Kidney (tissue), 14 donors: Measurements from ENCODE around the gene PDE6B. TPM values are rescaled to one million over a fixed set of nuclear protein-coding genes. Genes with fewer than 3 reads are reported as not detected.

ENCODE experiments used
- DNase-seq, 5 donors: peaks; one replicate each; pipeline ENCODE4 v3.0.0-alpha.2; 2013 to 2020
- FAIRE-seq: peaks from 2 replicates; lab custom pipeline; 2012; peaks lifted over from hg19 to GRCh38; lab: Jason Lieb, UNC
- H3K27ac ChIP-seq, 2 donors: one replicate each; pipeline ENCODE4 v1.7.0; 2013; ENCODE audit warnings: low read depth in 2 of 2, low read length in 2 of 2, inconsistent platforms in 1 of 2
- H3K27me3 ChIP-seq: one replicate; pipeline ENCODE4 v1.7.1; 2013; ENCODE audit warnings: low read length, inconsistent platforms; ENCODE audit not compliant: control insufficient read depth, insufficient read depth
- H3K36me3 ChIP-seq, 3 donors: one replicate each; pipeline versions ENCODE4 v1.7.0 to v1.7.1; 2013; ENCODE audit warnings: low read length in 3 of 3, control low read depth in 1 of 3, inconsistent platforms in 1 of 3; ENCODE audit not compliant: insufficient read depth in 3 of 3, control insufficient read depth in 2 of 3
- H3K4me1 ChIP-seq, 3 donors: one replicate each; pipeline versions ENCODE4 v1.7.0 to v1.7.1; 2013; ENCODE audit warnings: low read length in 3 of 3, inconsistent platforms in 1 of 3, low read depth in 1 of 3; ENCODE audit not compliant: control insufficient read depth in 2 of 3, insufficient read depth in 2 of 3
- H3K4me3 ChIP-seq, 3 donors: one replicate each; pipeline versions ENCODE4 v1.7.0 to v1.8.1; 2013; ENCODE audit warnings: low read length in 3 of 3, control low read depth in 1 of 3, inconsistent platforms in 1 of 3
- H3K9ac ChIP-seq, 3 donors: one replicate each; pipeline versions ENCODE4 v1.7.0 to v1.7.1; 2013; ENCODE audit warnings: low read length in 3 of 3, control low read depth in 1 of 3, inconsistent platforms in 1 of 3
- H3K9me3 ChIP-seq, 3 donors: one replicate each; pipeline versions ENCODE4 v1.7.0 to v1.7.1; 2013; ENCODE audit warnings: low read length in 3 of 3, control low read depth in 1 of 3, inconsistent platforms in 1 of 3; ENCODE audit not compliant: control insufficient read depth in 2 of 3, insufficient read depth in 1 of 3
- intact Hi-C: fragments of 100-400 bp; cut with DNase I; formaldehyde crosslinking; loops from one replicate; pipeline ENCODE4 v1.11.1; 2022
- polyA plus RNA-seq: library from polyadenylated mRNA; stranded (reverse); fragments of 350-450 nt; fragmentation: Illumina TruSeq; extraction: RNeasy Lipid Tissue Mini Kit (QIAGEN cat#74804); gene quantifications from one replicate; pipeline ENCODE4 v1.2.3, GENCODE V29; 2014; ENCODE audit warnings: low read depth, low replicate concordance; ENCODE audit not compliant: insufficient read depth
- total RNA-seq: library from RNA; stranded (reverse); fragmentation: NEBNext Ultra II Directional; extraction: Animal tissue kit (Norgen Biotek cat#: 25700); gene quantifications from one replicate; pipeline ENCODE4 v1.2.1, GENCODE V29; 2021
- TF ChIP-seq, protein P1 (sequence below): IDR thresholded peaks from 3 replicates; pipeline ENCODE4 v1.5.1; 2012; ENCODE audit warnings: mild to moderate bottlenecking, moderate library complexity, borderline replicate concordance; ENCODE audit not compliant: insufficient read depth; ENCODE audit errors: extremely low read depth
- donor health status: control.
- donor health status: control.
- donor health status: control.
- donor health status: control.
- donor health status: control.
- donor health status: DM: yes; HTN: yes; CAD: no.
- donor health status: Normal renal cell carcinoma (clear cell type).

Gene PDE6B
- total and polyA plus RNA-seq, 2 donors from 2014 or later: 10.7 to 10.8 TPM

DNA sequence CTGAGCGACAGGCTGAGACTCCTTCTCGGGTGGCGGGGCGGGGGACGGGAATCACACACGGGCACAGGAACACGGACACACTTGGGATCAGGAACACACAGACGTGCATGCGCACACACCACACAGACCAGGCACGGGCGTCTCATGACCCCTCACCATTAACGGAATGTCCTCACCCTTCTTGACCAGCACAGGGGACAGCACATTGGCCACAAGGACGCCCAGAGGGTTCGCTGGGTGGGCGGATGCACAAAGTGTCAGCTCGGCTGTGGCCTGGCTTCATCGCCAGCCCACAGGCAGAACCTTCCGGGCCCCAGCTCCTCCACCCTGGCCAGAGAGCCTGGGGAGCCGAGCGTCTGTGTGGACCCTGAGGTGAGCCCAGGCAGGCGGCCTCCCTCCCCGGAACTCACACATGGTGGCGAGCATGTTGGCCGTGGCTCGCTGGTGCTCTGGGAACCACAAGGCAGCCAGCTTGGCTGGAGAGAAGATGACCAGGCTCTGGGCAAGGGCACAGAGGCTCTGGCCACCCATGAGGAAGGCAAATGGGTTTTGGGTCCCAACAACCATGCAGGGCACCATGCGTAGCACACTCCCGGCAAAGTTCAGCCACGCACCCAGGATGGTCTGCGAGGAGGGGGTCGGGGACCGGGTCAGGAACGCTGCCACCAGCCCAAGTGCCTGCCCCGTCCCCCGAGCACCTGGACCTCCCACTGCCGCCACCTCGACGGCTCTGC, 60.5 kb downstream of the PDE6B start:
- Histone ChIP-seq H3K36me3 (no peaks in the 10 kb centered on the region), H3K27me3 (no peaks in the 10 kb centered on the region), H3K9ac (no peak overlapping the region), H3K9me3 (no peaks in the 10 kb centered on the region), H3K4me1 (peaks cover 0 to 27% (median 4%) of the 10 kb centered on the region in 3 donors), H3K27ac (no peak overlapping the region), H3K4me3 (no peak overlapping the region)
- TF ChIP-seq, protein P1, sequence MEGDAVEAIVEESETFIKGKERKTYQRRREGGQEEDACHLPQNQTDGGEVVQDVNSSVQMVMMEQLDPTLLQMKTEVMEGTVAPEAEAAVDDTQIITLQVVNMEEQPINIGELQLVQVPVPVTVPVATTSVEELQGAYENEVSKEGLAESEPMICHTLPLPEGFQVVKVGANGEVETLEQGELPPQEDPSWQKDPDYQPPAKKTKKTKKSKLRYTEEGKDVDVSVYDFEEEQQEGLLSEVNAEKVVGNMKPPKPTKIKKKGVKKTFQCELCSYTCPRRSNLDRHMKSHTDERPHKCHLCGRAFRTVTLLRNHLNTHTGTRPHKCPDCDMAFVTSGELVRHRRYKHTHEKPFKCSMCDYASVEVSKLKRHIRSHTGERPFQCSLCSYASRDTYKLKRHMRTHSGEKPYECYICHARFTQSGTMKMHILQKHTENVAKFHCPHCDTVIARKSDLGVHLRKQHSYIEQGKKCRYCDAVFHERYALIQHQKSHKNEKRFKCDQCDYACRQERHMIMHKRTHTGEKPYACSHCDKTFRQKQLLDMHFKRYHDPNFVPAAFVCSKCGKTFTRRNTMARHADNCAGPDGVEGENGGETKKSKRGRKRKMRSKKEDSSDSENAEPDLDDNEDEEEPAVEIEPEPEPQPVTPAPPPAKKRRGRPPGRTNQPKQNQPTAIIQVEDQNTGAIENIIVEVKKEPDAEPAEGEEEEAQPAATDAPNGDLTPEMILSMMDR: no peak
- intact Hi-C loops: no loop called here
- DNase-seq (peak in 1 of 5 donors; percentile 51), FAIRE-seq (no peak)

DNA sequence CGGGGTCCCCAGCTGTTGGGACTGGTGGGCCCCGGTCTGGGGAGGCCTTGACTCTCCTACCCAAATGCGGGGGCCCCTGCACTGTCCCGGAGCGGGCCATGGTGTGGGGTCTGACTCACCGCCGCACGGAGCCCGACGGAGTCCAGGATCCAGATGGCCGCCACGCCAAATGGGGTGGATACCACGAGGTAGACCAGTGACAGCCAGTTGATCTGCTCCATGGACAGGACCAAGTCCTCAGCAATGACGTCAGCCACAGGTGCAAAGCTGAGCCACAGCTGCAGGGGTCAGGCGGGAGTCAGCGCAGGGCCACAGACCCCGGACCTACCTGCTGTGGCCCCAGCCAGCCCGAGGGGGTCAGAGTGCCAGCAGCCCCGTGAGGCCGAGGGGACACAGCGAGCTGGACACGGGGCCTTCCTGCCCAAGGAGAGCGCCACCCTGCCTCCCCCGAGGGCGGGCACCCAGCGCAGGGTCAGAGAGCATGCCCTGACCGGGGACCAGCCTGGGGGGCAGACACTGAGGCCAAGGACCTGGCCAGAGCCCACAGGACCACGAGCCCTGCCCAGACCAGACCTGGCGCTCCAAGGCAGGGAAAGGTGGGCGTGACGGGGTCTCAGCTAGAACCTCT, 61.2 kb downstream of the PDE6B start:
- H3K9me3 ChIP-seq: no peaks in the 10 kb centered on the region
- TF ChIP-seq, protein P1: no peak
- no peaks in the 10 kb centered on the region for H3K36me3 ChIP-seq
- H3K4me1 ChIP-seq: peaks cover 0 to 26% (median 4%) of the 10 kb centered on the region in 3 donors
- H3K9ac ChIP-seq: no peak overlapping the region
- intact Hi-C loops: no loop called here
- no peak overlapping the region for H3K4me3 ChIP-seq
- peak in 2 of 5 donors; percentile 58 to 78 for DNase-seq
- no peak for FAIRE-seq
- peak overlapping the region in 1 of 2 donors; percentile 53 for H3K27ac ChIP-seq
- no peaks in the 10 kb centered on the region for H3K27me3 ChIP-seq

DNA sequence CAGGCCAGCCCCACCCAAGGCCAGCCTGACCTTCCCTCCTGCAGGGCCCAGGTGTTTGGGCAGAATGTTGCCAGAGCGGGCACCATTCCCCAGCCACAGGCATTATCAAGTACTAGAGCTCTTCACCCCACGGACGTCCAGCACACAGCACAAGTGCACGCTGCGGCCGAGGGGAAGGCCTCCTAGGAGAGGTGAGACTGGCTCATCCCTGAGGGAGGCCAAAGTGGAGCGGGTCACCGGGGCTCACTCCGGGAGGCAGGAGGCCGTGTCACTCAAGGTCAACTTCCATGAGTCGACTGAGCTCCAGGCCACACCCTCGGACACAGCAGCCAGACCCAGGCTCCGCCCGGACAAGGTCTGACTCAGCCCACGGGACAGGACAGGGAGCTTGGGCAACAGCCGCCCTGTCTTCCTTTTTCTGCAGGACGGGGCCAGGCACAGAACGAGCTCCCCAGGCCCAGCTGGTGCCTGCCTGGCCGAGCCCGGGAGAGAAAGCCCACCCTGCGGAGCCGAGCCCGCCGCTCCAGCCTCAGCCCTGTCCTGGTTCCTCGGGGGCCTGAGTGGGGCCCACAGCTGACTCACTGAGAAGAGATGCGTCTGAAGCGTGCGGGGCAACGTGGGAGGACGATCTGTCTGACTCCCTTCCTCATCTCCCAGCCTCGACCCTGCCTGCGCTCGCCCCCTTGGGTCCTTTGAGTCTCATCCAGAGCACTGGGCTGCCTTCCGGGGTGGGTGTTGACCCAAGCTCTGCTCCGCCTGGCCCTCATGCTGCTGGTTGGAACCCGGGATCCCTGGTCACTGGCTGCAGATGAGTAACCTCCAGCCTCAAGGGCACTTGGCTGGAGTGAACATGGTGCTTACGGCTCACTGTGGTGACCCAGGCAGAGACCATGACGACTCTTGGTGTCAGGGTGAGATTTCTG, 61.9 kb downstream of the PDE6B start:
- peak overlapping the region in 1 of 2 donors; percentile 69 for H3K27ac ChIP-seq
- H3K4me3 ChIP-seq: no peak overlapping the region
- TF ChIP-seq, protein P1: no peak
- peaks cover 0 to 26% (median 4%) of the 10 kb centered on the region in 3 donors for H3K4me1 ChIP-seq
- no peak overlapping the region for H3K9ac ChIP-seq
- no peaks in the 10 kb centered on the region for H3K27me3 ChIP-seq
- no peaks in the 10 kb centered on the region for H3K9me3 ChIP-seq
- intact Hi-C loops: no loop called here
- H3K36me3 ChIP-seq: no peaks in the 10 kb centered on the region
- no peak for FAIRE-seq
- DNase-seq: peak in 2 of 5 donors; percentile 61 to 95
